Tibial artery (tissue), 4 donors: Measurements from ENCODE around the gene RNF213.

Experiments used
- DNase-seq, 2 donors: peaks; one replicate each; pipeline ENCODE4 v3.0.0-alpha.2; 2019
- H3K27ac ChIP-seq, 2 donors: fragments of 200-600 bp; sonication (generic) in 1 of 2; 1 replicate in 1 of 2; 2 replicates in 1 of 2; pipeline ENCODE4 v1.5.1; 2018 to 2019; ENCODE audit warnings: mild to moderate bottlenecking in 1 of 2
- H3K27me3 ChIP-seq, 2 donors: fragments of 200-600 bp; sonication (generic) in 1 of 2; one replicate each; pipeline versions ENCODE4 v1.5.1 to v1.6.0; 2016 to 2019
- H3K36me3 ChIP-seq, 3 donors: fragments of 200-600 bp; sonication (generic) in 2 of 3; one replicate each; pipeline ENCODE4 v1.5.1; 2016 to 2019; ENCODE audit warnings: mild to moderate bottlenecking in 2 of 3
- H3K4me1 ChIP-seq, 4 donors: fragments of 200-600 bp; sonication (generic) in 2 of 4; 1 replicate in 3 of 4; 2 replicates in 1 of 4; pipeline ENCODE4 v1.5.1; 2016 to 2019
- H3K4me3 ChIP-seq, 2 donors: fragments of 200-600 bp; sonication (generic) in 1 of 2; 1 replicate in 1 of 2; 2 replicates in 1 of 2; pipeline ENCODE4 v1.5.1; 2018 to 2019; ENCODE audit warnings: mild to moderate bottlenecking in 2 of 2
- H3K9me3 ChIP-seq, 3 donors: fragments of 200-600 bp; sonication (generic) in 1 of 3; one replicate each; pipeline ENCODE4 v1.5.1; 2016 to 2019
- intact Hi-C: fragments of 100-400 bp; cut with DNase I; formaldehyde crosslinking; loops from one replicate; pipeline ENCODE4 v1.15.0; 2023; ENCODE audit warnings: low total_unique reads
- TF ChIP-seq, protein P1 (sequence below), 2 experiments: fragments of 200-600 bp in 1 of 2; fragments of 450-650 bp in 1 of 2; IDR thresholded peaks; one replicate each; pipeline ENCODE4 v1.5.1; 2017 to 2019; ENCODE audit warnings: antibody characterized with exemption in 2 of 2, mild to moderate bottlenecking in 1 of 2, moderate library complexity in 1 of 2

RNF213 gene

DNA sequence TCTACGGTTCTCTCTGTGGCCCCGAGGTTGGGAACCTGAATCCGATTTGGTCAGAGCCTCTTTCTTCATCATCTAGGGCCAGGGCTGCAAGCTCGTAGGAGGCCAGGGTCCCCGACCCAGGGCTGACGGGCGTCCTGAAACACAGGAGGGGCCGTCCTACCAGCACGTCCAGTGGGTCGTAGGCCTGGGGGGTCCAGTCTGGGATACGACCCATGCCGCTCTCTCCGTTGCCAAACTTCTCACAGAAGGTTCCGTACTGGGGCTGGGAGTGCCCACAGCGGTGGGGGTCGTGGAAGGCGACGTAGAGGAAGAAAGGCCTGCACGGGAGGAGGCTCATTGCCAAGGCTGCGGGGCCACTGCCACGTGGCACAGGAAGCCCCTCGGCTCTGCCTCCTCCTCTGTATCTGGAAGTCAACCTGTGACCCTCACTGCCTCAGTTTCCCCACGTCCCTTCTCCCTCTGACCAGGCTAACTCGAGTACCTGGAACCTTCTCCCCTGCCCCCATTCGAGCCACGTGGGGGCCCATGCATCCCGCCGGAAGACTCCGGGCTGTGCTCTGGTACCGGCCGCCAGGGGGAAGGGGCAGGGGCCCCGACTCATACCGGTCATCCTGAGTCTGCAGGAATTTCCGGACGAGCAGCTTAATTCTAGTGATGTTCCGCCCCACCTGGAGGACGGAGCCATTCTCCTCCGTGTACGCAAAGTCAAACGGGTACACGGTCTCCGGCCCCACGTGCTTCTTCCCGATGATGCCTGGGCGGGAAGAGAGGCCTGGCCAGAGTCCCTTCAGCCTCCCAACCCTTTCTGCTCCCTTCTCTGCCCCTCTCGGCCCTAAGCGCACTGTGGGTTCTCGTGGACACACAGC is 46.4 kb upstream of the RNF213 start:
- Histone ChIP-seq H3K27ac (no peak overlapping the region), H3K4me3 (no peak overlapping the region), H3K27me3 (no peaks in the 10 kb centered on the region), H3K4me1 (peaks cover 0 to 3% (median 1%) of the 10 kb centered on the region in 4 donors), H3K36me3 (peaks cover 8 to 89% (median 70%) of the 10 kb centered on the region in 3 donors), H3K9me3 (no peaks in the 10 kb centered on the region)
- intact Hi-C loops: no loop called here
- TF ChIP-seq, protein P1, sequence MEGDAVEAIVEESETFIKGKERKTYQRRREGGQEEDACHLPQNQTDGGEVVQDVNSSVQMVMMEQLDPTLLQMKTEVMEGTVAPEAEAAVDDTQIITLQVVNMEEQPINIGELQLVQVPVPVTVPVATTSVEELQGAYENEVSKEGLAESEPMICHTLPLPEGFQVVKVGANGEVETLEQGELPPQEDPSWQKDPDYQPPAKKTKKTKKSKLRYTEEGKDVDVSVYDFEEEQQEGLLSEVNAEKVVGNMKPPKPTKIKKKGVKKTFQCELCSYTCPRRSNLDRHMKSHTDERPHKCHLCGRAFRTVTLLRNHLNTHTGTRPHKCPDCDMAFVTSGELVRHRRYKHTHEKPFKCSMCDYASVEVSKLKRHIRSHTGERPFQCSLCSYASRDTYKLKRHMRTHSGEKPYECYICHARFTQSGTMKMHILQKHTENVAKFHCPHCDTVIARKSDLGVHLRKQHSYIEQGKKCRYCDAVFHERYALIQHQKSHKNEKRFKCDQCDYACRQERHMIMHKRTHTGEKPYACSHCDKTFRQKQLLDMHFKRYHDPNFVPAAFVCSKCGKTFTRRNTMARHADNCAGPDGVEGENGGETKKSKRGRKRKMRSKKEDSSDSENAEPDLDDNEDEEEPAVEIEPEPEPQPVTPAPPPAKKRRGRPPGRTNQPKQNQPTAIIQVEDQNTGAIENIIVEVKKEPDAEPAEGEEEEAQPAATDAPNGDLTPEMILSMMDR (IDR thresholded peaks at IDR 0.05): no peak
- no peak for DNase-seq

- peaks cover 8 to 83% (median 65%) of the 10 kb centered on the region in 3 donors for H3K36me3 ChIP-seq
- no peak overlapping the region for H3K27ac ChIP-seq
- TF ChIP-seq, protein P1 (IDR thresholded peaks at IDR 0.05): no peak
- no peaks in the 10 kb centered on the region for H3K27me3 ChIP-seq
- intact Hi-C loops: loop anchor here (5.0 kb wide), 1 partner anchor 1882 kb away; the partner anchor contains the start of gene FASN
- peaks cover 0 to 9% (median 7%) of the 10 kb centered on the region in 4 donors for H3K4me1 ChIP-seq
- H3K9me3 ChIP-seq: no peaks in the 10 kb centered on the region
- H3K4me3 ChIP-seq: no peak overlapping the region
- no peak for DNase-seq
These were observed 45.8 kb upstream of the RNF213 start for GRCh38 chr17:80214878-80215210.

DNA sequence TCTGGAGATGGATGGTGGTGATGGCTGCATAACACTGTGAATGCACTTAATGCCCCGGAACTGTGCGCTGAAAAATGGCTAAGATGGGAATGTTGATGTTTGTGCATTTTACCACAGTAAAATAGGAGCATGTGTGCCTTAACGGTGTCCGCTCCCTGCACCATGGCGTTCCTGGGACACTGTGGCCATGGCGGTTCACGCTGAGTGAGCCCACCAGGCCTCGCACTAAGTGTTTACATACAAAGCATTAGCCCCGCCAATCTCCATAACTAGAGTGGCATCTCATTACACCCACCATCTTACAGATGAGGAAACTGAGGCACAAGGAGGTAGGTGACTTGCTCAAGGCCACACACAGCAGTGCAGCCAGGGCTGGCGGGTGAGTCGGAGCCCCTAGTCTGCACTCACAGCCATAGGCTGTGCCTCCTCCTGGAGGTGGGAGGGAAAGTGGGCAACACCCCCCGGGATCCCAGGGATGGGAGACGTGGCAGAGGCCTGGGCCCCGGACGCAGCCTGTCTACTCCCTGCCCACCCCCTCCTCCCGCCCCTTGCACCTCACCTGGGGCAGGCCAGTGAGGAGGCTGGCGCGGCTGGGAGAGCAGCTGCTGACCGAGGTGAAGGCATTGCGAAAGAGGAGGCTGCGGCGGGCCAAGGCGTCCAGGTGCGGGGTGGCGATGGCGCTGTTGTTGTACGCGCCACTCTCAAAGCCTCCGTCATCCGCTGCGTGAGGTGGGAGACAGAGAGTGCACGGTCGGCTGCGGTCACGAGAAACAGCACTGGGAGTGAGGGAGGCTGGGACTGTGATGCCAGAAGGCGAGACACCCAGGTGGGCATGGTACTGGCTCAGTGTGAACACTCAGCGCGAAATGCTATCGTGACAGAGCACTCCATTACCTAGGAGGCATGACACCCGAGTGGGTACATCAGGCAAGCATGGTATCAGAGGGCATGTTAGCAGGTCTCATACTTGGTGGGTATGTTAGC is 43.9 kb upstream of the RNF213 start:
- Histone ChIP-seq H3K27me3 (no peaks in the 10 kb centered on the region), H3K4me1 (peaks cover 0 to 18% (median 15%) of the 10 kb centered on the region in 4 donors), H3K9me3 (no peaks in the 10 kb centered on the region), H3K27ac (no peak overlapping the region), H3K4me3 (no peak overlapping the region), H3K36me3 (peaks cover 0 to 64% (median 46%) of the 10 kb centered on the region in 3 donors)
- TF ChIP-seq, protein P1 (IDR thresholded peaks at IDR 0.05): no peak
- no peak for DNase-seq
- intact Hi-C loops: loop anchor here (5.0 kb wide), 1 partner anchor 1881 kb away; the partner anchor contains the start of gene FASN

DNA sequence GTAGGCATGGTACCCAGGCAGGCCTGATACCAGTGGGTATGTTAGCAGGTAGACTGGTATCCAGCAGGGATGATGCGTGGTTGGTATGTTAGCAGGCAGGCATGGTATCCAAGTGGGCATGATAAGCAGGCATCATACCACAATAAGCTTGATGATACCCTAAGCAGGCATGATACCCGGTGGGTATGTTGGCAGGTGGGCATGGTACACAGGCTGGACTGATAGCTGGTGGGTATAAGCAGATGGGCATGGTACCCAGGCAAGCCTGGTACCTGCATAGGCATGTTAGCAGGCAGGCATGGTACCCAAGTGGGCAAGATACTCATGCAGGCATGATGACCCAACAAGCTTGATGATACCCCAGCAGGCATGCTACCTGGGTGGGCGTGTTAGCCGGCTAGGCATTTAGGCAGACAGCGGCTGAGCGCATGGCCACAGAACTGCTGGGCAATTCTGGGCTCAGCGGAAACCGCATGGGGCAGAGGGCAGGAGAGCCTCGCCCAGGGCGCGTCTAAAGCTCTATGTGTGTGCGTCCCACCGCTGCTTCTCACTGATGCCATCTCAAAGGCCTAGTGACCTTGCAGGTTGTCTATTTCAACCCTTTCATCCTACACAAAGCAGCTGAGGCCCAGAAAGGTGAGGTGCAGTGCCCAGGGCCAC is 42.8 kb upstream of the RNF213 start:
- no peaks in the 10 kb centered on the region for H3K9me3 ChIP-seq
- H3K27me3 ChIP-seq: no peaks in the 10 kb centered on the region
- H3K4me1 ChIP-seq: peaks cover 0 to 29% (median 21%) of the 10 kb centered on the region in 4 donors
- H3K27ac ChIP-seq: no peak overlapping the region
- TF ChIP-seq, protein P1 (IDR thresholded peaks at IDR 0.05): no peak
- no peak for DNase-seq
- peaks cover 0 to 53% (median 38%) of the 10 kb centered on the region in 3 donors for H3K36me3 ChIP-seq
- no peak overlapping the region for H3K4me3 ChIP-seq
- intact Hi-C loops: loop anchor here (5.0 kb wide), 1 partner anchor 1879 kb away; the partner anchor contains the start of gene FASN

GRCh38 chr17:80218391-80218790 is 42.3 kb upstream of the RNF213 start:
- H3K27ac ChIP-seq: no peak overlapping the region
- no peaks in the 10 kb centered on the region for H3K9me3 ChIP-seq
- TF ChIP-seq, protein P1 (IDR thresholded peaks at IDR 0.05): no peak
- no peaks in the 10 kb centered on the region for H3K27me3 ChIP-seq
- intact Hi-C loops: loop anchor here (5.0 kb wide), 1 partner anchor 1879 kb away; the partner anchor contains the start of gene FASN
- no peak overlapping the region for H3K4me3 ChIP-seq
- DNase-seq: no peak
- peaks cover 0 to 53% (median 38%) of the 10 kb centered on the region in 3 donors for H3K36me3 ChIP-seq
- peaks cover 0 to 29% (median 21%) of the 10 kb centered on the region in 4 donors for H3K4me1 ChIP-seq
